Stimulated activated CD4-positive, alpha-beta T cell treated with anti-CD3 and anti-CD28 coated beads, TNF-alpha, amount 100 ng/mL, for 48 hours (primary cell): ENCODE data around the gene ZG16.

Experiments used
- DNase-seq, 3 donors: peaks; one replicate each; pipeline ENCODE4 v3.0.0-alpha.2; 2020; ENCODE audit warnings: low read depth in 3 of 3

ZG16 gene

GRCh38 chr16:29809031-29809747 lies 31.1 kb downstream of the ZG16 start:
- DNase-seq: no peak

- DNase-seq: no peak
These were observed 32.0 kb downstream of the ZG16 start for GRCh38 chr16:29809850-29810698.

GRCh38 chr16:29810699-29811169 lies 32.7 kb downstream of the ZG16 start:
- no peak for DNase-seq

- peak in 2 of 3 donors; percentile 63 to 81 for DNase-seq
These were observed 33.3 kb downstream of the ZG16 start for GRCh38 chr16:29811170-29811895.

GRCh38 chr16:29811896-29812665 lies 34.0 kb downstream of the ZG16 start, which contains the start of gene PRRT2:
Gene PRRT2 (plus strand): TSS chr16:29812193. CDS start chr16:29813055, 862 bp downstream.
- peak in 1 of 3 donors; percentile 48 for DNase-seq

GRCh38 chr16:29812754-29813643 lies 34.9 kb downstream of the ZG16 start:
- no peak for DNase-seq

- DNase-seq: no peak
These were observed 35.8 kb downstream of the ZG16 start for GRCh38 chr16:29813644-29814562.

- no peak for DNase-seq
These were observed 36.5 kb downstream of the ZG16 start for GRCh38 chr16:29814592-29814991.

GRCh38 chr16:29815032-29815721 lies 37.1 kb downstream of the ZG16 start:
- DNase-seq: no peak

GRCh38 chr16:29815793-29816693 lies 38.0 kb downstream of the ZG16 start, which contains the start of gene PAGR1:
Gene PAGR1 (plus strand): TSS chr16:29816152. CDS start chr16:29816526, 374 bp downstream.
- peak; percentile 95 to 97 (median 96) for DNase-seq

GRCh38 chr16:29816694-29817441 lies 38.8 kb downstream of the ZG16 start:
- peak in 1 of 3 donors; percentile 70 for DNase-seq

- DNase-seq: no peak
These were observed 40.0 kb downstream of the ZG16 start for GRCh38 chr16:29818082-29818481.

GRCh38 chr16:29819506-29819905 lies 41.5 kb downstream of the ZG16 start:
- DNase-seq: no peak

- DNase-seq: no peak
These were observed 42.2 kb downstream of the ZG16 start, which contains the start of gene MVP for GRCh38 chr16:29820271-29820701. Gene MVP (plus strand): TSS chr16:29820462. CDS start chr16:29830550, 10,088 bp downstream.

GRCh38 chr16:29820730-29821642 lies 42.9 kb downstream of the ZG16 start:
- DNase-seq: no peak
